ENCODE results near the gene RARA.

Gene RARA

DNA sequence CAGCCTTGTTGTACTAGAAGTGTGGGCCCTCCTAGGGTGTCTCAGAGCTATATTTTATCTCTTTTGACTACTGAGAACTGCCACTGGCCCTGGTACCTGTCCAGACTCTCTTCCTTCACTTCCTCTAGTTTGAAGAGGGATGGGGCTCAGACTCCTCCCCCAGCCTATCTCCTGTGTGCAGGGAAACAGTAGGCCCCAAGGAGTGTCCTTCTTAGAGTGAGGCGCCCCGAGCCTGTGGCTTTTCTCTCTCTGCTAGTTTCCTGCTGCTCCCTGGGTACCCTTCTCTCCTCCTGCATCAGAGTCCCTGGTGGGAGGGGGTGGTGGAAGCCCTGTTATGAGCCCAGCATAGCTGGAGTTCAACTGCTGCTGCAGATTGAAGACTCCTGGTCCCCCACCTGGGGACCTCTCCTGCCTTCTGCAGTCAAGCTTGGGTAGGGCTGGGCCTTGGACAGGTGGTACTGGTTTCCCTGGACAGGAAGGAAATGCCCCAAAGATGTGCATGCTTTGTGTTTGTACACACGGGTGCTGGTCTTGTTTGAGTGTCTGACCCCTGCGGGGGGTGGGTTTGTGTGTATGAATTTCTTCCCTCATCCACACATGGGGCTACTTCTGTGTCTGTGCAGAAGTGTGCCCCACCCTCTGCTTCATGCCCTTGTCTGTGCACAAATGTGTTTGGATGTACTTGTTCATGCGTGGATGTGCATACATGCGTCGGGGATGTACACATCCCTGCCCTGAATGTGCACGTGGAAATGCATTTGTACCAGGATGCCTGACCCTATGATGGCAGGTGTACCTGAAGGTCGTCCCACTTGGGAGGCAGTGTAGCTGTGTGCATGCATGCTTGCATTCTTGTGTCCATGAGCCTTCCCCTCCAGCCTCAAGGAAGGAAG, 6.9 kb downstream of the RARA start:
- Mint-ChIP-seq H3K4me1 (peaks cover 36% of the 10 kb centered on the region), H3K4me3 (peak overlapping the region; percentile 71 to 82 (median 81)), H3K9me3 (no peaks in the 10 kb centered on the region), H3K27ac (peak overlapping the region in 2 of 3 experiments; percentile 84 to 96), H3K27me3 (ENCODE audit: low read depth) (no peaks in the 10 kb centered on the region), H3K36me3 (ENCODE audit: low read depth) (no peaks in the 10 kb centered on the region)
- TF ChIP-seq, protein P1, sequence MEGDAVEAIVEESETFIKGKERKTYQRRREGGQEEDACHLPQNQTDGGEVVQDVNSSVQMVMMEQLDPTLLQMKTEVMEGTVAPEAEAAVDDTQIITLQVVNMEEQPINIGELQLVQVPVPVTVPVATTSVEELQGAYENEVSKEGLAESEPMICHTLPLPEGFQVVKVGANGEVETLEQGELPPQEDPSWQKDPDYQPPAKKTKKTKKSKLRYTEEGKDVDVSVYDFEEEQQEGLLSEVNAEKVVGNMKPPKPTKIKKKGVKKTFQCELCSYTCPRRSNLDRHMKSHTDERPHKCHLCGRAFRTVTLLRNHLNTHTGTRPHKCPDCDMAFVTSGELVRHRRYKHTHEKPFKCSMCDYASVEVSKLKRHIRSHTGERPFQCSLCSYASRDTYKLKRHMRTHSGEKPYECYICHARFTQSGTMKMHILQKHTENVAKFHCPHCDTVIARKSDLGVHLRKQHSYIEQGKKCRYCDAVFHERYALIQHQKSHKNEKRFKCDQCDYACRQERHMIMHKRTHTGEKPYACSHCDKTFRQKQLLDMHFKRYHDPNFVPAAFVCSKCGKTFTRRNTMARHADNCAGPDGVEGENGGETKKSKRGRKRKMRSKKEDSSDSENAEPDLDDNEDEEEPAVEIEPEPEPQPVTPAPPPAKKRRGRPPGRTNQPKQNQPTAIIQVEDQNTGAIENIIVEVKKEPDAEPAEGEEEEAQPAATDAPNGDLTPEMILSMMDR (IDR thresholded peaks at IDR 0.05; ENCODE audit: unreplicated experiment in 3 of 3): no peak

DNA sequence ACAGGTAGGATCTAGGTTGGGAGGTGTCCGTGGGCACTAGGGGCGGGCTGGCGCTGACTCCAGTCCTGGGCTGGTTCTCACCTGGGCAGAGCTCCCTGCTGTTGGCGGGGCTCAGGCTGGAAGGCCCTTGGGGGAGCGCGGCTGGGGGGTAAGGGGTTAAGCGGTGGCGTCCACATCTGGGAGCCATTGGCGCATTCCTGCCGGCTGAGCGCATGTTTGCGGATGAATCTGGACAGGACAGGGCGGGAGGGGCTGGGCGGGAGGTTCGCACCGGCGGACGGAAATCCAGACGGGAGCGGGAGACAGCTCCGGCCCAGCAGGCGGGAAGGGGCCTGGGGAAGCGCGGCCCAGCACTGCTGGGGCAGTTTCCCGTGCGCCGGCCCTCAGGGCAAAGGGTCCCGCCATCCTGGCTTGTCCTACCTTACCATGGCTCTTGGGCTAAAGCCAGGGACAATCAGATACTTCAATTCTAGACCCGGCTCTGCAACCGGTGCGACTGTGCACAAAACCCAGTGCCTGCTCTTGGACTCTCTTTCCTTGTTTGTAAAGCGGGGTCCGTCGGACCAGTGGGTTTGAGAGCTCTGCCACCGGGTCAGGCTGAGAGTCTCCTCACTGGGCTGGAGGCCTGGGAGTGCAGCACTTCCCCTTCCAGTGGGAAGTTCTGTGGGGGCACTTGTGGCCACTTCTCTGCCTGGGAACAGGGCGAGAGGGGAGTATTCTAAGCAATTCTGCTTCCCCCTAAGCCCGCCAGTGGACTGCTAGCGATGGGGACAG, 7.8 kb downstream of the RARA start:
- Mint-ChIP-seq H3K9me3 (no peaks in the 10 kb centered on the region), H3K36me3 (ENCODE audit: low read depth) (no peaks in the 10 kb centered on the region), H3K4me1 (peaks cover 44% of the 10 kb centered on the region), H3K4me3 (peak overlapping the region; percentile 93 to 99 (median 96)), H3K27me3 (ENCODE audit: low read depth) (no peaks in the 10 kb centered on the region), H3K27ac (peak overlapping the region in 2 of 3 experiments; percentile 84 to 98)
- TF ChIP-seq, protein P1 (IDR thresholded peaks at IDR 0.05; ENCODE audit: unreplicated experiment in 3 of 3): no peak

DNA sequence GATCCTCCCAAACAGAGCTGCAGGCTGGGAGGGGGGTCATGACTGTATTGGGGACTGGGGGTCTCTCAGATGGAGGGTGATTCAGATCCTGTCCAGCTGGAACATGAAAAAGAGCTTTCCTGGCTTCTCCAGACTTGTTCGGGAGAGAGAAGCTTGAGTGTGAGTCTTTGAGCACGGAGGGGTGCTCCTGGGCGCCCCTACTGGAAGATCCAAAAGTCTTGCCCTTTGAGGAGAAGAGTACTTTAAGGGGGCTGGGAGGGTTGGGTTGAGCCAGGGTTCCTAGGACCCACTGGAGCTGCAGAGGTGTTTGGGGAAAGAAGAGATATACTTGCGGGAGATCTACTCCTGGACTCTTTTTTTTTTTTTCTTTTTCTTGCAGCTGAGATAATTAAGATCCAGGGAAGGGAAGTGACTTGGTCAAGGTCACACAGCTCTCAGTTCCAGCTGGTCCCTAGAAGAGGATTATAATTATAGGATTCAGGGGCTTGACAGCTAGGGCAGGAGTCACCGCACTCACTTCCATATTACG, 8.4 kb downstream of the RARA start:
- Mint-ChIP-seq H3K4me1 (peaks cover 51% of the 10 kb centered on the region), H3K36me3 (ENCODE audit: low read depth) (no peaks in the 10 kb centered on the region), H3K27ac (peak overlapping the region in 2 of 3 experiments; percentile 84 to 98), H3K4me3 (peak overlapping the region; percentile 93 to 99 (median 96)), H3K27me3 (ENCODE audit: low read depth) (no peaks in the 10 kb centered on the region), H3K9me3 (no peaks in the 10 kb centered on the region)
- TF ChIP-seq, protein P1 (IDR thresholded peaks at IDR 0.05; ENCODE audit: unreplicated experiment in 3 of 3): peak; percentile 23 to 55 (median 53)

DNA sequence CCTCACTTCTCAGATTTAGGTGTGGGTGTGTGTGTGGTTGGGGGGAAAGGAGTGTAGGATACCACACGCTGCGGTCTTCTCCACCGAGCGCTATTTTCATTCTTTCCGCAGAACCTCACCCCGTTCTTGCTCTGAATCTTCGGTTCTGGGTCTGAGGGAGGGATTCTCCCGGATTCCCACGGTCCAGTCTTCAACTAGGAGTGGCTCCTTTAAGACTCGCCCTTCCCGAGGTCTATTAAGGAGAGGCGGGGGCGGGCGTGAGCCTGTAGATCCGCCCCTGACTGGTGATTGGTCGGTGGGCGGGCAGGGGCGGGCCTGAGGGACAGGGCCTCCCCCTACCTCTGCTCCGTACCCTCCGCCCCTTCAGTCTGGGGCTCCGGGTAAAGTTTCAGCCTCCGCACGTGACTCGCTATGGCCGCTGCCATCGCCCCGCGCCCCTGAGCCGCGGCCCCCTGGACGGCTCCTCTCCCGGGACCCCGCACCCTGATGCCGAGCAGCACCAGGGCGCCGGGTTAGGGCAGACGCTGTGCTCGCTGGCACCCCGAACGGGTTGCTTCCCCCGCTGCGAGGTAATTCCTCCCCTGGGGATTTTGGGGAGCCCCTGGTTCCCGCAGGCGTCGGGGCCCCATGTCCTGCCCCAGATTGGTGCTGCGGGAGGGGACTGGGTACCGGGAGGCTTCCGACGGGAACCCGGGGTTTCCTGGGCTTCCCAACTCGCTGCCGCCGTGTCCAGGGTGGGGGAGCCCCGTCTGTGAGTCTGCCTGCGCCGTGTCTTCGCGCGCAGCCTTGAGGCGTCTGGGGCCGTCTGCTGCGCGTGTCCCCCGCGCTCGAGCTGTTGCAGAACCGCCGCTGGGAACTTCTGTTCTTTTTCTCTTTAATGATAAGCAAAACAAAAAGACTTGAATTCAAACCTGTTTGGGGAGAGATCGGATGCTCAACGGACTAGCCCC, 9.2 kb downstream of the RARA start:
- H3K4me1 Mint-ChIP-seq: peaks cover 58% of the 10 kb centered on the region
- TF ChIP-seq, protein P1 (IDR thresholded peaks at IDR 0.05; ENCODE audit: unreplicated experiment in 3 of 3): no peak
- H3K36me3 Mint-ChIP-seq (ENCODE audit: low read depth): no peaks in the 10 kb centered on the region
- no peaks in the 10 kb centered on the region for H3K9me3 Mint-ChIP-seq
- peak overlapping the region; percentile 93 to 99 (median 96) for H3K4me3 Mint-ChIP-seq
- peak overlapping the region; percentile 93 to 98 (median 96) for H3K27ac Mint-ChIP-seq
- no peaks in the 10 kb centered on the region for H3K27me3 Mint-ChIP-seq (ENCODE audit: low read depth)

DNA sequence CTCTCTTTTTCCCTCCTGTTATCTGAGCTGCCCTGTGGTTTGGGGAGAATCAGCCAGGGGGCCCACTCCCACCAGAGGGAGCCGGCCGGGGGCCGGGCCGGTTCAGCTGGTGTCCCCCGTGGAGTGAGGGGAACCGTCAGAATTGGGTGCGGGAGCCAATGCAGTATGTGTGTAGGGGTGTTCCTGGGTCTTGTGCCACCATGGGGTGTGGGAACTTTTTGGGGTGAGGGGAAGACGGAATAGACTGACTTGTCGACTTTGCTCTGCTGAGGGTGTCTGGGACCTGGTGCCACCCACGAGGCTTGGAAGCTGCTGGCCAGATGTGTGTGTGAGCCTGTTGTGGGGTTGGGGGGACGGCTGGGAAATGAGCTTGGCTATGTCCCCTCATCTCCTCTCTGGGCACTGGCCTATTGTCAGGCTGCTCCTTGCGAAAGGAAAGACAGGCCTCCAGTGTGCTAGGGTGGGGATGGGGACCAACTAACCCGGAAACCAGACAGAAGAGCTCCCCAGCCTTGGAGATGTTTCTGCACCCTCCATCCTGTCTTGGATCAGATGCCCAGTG, 9.9 kb downstream of the RARA start:
- peaks cover 65% of the 10 kb centered on the region for H3K4me1 Mint-ChIP-seq
- TF ChIP-seq, protein P1 (IDR thresholded peaks at IDR 0.05; ENCODE audit: unreplicated experiment in 3 of 3): no peak

More for the DNA sequence above, 9.9 kb downstream of the RARA start:
- H3K9me3 Mint-ChIP-seq: no peaks in the 10 kb centered on the region
- no peaks in the 10 kb centered on the region for H3K27me3 Mint-ChIP-seq (ENCODE audit: low read depth)
- no peaks in the 10 kb centered on the region for H3K36me3 Mint-ChIP-seq (ENCODE audit: low read depth)
- peak overlapping the region; percentile 93 to 99 (median 96) for H3K4me3 Mint-ChIP-seq
- peak overlapping the region; percentile 93 to 96 (median 94) for H3K27ac Mint-ChIP-seq
